HG03439 (cell line): ENCODE data around the gene VMAC.

Experiments used
- ATAC-seq: cut with Tn5 transposase; IDR thresholded peaks from one replicate; pipeline ENCODE4 v1.9.1; 2021; ENCODE audit warnings: mild to moderate bottlenecking, moderate library complexity; ENCODE audit not compliant: unreplicated experiment

The VMAC gene

DNA sequence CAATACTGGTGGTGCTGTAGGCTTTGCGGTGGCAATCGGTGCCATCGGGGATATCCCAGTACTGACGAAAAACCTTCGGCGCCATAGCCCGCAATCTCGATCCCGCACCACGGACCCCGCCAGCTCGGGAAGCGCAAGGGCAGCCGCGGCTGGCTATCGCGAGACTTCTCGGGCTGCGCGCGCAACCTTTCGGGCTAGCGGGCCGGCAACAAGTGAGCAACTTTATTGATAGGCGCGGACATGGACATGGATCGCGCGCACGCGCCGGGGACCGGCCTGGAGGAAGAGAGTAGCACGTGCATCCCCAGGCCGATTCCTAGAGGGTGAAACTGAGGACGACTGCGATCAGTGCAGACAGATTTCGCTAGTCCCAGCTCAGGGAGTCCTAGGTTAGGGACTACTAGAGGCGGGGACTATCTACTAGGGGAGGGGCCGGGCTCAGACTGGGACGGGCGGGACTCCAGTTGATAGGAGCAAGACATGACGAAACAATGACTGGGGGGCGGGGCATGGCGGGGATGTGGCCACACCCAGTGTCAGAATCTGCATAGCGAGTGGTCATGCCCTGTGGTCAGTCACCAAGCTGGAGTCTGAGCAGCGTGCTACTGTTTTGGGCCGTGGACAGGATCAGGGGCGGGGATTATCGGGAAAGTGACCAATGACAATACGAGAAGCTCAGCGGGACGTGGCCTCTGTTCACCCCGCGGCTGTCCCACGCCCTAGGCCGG lies 884 bp upstream of the VMAC start, which contains the start of gene NDUFA11:
TSS of gene NDUFA11 (minus strand) at position 167 of the 728 bp plus-strand sequence. CDS start at position 85, 82 bp downstream.
- ATAC-seq = peak; percentile 41

DNA sequence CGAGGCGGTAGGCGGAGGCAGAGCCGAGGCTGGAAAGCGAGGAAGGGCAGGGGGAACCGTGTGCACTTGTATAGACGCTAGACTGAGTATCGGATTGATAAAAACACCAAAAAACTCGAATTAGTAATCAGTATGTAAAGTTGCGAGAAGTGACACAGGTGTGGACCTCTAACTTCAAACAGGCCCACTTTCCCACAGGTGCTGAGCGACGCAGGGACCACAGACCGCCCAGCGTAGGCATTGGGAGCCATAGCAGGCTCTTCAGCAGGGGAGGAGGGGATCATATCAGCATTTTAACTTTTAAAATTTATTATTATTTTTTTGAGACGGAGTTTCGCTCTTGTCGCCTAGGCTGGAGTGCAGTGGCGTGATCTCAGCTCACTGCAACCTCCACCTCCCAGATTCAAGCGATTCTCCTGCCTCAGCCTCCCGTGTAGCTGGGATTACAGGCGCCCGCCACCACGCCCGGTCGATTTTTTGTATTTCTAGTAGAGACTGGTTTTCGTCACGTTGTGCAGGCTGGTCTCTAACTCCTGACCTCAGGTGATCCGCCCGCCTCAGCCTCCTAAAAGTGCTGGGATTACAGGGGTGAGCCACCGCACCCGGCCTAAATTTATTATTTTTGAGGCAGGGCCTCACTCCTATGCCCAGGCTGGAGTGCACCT lies 574 bp downstream of the VMAC start:
- no peak for ATAC-seq

DNA sequence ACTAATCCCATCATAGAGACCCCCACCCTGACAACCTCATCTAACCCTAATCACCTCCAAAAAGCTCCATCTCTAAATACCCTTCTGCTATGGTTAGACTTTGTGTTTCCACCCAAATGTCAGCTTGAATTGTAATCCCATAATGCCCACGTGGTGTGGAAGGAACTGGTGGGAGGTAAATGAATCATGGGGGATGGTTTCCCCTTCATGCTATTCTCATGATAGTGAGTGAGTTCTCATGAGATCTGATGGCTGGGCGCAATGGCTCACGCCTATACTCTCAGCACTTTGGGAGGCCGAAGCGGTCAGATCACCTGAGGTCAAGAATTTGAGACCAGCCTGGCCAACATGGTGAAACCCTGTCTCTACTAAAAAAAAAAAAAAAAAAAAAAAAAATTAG lies 2.6 kb downstream of the VMAC start:
- ATAC-seq = no peak

GRCh38 chr19:5908773-5909442 lies 4.2 kb downstream of the VMAC start:
- no peak for ATAC-seq

DNA sequence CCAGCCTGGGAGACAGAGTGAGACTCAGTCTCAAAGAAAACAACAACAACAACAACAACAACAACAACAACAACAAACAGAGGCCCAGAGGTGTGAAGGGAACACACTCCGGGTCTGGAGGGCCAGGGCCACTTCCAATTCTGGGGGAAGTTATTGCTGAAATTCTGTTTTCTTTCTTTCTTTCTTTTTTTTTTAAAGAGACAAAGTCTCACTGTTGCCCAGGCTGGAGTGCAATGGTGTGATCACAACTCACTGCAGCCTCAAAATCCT lies 5.9 kb downstream of the VMAC start:
- ATAC-seq = no peak

DNA sequence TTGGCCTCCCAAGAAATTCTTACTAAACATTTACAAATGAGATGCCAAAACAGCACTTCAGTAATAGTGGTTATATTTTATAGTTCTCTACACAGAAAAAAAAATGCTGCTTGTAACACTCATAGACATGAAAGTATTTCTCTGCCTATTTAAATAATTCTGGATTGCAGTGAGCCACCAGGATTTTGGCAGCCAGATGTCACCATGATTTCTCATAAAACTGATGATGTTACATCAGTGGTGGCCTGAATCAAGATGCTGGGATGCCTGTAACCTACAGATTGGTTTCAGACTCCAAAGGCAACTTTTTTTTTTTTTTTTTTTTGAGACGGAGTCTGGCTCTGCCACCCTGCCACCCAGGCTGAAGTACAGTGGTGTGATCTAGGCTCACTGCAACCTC lies 6.7 kb downstream of the VMAC start:
- ATAC-seq = no peak

GRCh38 chr19:5913739-5914357 lies 9.2 kb downstream of the VMAC start, which contains the start of gene CAPS:
Gene CAPS, plus strand, starts transcription at chr19:5914254. Its CDS starts 153 bp downstream, at chr19:5914407.
- no peak for ATAC-seq

DNA sequence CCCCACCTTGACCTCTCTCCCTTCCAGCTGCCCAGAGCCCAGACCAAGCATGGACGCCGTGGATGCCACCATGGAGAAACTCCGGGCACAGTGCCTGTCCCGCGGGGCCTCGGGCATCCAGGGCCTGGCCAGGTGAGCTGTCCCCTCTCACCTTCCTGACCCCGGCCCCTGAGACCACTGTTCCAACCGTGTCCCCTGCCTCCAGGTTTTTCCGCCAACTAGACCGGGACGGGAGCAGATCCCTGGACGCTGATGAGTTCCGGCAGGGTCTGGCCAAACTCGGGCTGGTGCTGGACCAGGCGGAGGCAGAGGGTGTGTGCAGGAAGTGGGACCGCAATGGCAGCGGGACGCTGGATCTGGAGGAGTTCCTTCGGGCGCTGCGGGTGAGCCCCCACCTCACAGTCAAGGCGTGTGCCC lies 9.7 kb downstream of the VMAC start:
- ATAC-seq = no peak

DNA sequence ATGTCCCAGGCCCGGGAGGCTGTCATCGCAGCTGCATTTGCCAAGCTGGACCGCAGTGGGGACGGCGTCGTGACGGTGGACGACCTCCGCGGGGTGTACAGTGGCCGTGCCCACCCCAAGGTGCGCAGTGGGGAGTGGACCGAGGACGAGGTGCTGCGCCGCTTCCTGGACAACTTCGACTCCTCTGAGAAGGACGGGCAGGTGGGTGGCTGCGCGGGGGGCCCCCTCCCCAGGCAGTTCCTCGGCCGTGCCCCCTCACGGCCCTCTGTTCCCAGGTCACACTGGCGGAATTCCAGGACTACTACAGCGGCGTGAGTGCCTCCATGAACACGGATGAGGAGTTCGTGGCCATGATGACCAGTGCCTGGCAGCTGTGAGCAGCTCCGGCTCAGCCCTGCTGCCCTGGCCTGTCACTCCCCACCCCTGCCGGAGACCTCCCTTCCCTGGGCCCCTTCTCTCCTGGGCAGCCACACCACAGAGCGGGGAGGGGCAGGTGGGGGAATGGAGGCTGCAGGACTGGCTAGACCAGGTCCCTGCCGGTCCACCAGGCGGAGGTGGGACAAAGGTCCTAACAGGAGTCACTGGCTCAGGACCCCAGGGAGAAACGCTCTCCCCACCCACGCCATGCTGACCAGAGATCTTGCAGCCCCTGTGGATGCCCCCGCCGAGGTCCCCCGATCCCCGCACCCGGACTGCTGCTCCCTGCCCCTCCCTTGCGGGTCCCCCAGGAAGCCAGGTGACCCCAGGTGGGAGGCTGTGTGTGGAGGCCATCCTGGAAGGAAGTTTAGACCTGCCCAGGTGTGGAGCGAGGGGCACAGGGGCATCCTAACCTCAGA lies 10.5 kb downstream of the VMAC start:
- ATAC-seq = no peak

GRCh38 chr19:5915782-5916165 lies 11.1 kb downstream of the VMAC start:
- no peak for ATAC-seq

- ATAC-seq = no peak
These were observed 11.6 kb downstream of the VMAC start for GRCh38 chr19:5916181-5916708.

- no peak for ATAC-seq
These were observed 12.9 kb downstream of the VMAC start for GRCh38 chr19:5917431-5918107.

GRCh38 chr19:5918463-5919079 lies 13.9 kb downstream of the VMAC start:
- ATAC-seq = no peak

DNA sequence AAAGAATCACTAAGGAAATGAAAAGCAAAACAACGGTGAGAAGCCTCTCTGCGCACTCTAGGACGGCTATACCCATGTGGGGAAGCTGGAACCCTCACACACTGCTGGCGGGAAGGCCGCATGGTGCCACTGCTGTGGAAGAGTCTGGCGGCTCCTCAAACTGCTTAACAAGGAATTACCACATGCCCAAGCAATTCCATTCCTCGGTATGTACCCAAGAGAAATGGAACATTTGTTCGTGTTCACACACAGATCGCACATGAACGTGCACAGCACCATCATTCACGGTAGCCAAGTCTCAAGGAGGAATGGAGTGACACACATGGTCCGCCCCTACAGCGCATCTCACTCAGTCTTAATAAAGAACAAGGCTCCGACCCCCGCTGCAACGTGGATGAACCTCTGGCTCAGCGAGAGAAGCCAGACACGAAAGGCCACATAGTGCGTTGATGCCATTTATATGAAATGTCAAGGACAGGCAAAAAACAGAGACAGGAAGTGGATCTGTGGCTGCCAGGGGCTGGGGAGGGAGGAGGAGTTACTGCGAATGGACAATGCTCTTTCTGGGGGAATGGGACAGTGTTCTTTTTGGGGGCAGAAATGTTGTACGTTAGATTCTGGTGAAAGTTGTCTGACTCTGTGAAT lies 17.0 kb downstream of the VMAC start:
- no peak for ATAC-seq

GRCh38 chr19:5922161-5922545 lies 17.5 kb downstream of the VMAC start:
- no peak for ATAC-seq

DNA sequence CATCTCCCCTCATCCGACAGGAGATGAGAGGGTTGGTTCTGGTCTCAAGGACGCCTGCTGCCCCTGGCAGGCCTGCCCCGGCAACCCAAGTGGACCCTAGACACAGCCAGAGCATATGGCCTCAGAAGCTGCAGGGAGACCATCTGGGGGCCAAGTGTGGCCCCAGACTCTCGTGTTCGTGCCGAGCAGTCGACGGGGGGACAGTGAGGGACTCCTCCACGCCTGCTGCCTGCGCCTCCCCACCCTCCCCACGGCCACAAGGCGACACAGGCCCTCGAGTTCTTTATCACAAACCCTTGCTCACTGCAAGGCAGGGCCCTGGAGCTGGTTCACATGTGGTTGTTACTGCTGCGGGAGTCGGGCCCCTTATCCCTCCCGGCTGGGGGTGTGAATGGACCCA lies 18.7 kb downstream of the VMAC start:
- ATAC-seq = no peak

DNA sequence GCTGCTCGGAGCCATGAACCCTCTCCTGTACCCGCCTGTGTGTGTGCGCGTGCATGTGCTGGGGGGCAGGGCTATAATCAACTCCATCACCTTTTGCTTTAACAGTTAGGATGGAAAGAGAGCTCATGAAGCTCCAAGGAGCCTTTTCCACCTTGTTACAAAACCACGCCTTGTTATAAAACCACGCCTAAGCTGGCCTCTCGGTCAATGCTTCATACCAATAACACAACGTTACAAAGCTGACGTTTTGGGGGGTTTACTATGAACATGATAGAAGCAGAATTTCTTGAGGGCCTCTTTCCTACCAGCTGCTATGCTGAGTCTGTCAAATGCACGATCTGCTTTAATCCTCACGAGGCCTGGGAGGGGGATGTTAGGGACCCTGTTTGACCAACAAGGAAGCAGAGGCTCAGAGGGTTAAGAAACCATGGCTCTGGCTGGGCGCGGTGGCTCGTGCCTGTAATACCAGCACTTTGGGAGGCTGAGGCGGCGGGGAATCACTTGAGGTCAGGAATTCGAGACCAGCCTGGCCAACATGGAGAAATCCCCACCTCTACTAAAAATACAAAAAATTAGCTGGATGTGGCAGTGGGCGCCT lies 21.3 kb downstream of the VMAC start:
- ATAC-seq = no peak

GRCh38 chr19:5926641-5927440 lies 22.2 kb downstream of the VMAC start:
- no peak for ATAC-seq
